Lower leg skin (tissue), 3 donors: ENCODE measurements around the gene TTLL5.

Source experiments
- POLR2A ChIP-seq, 2 donors: fragments of 450-650 bp; IDR thresholded peaks; one replicate each; pipeline ENCODE4 v1.6.1; 2016 to 2017; ENCODE audit warnings: antibody characterized with exemption in 2 of 2, mild to moderate bottlenecking in 1 of 2, moderate library complexity in 1 of 2
- TF ChIP-seq, protein P1 (sequence below), 3 donors: fragments of 450-650 bp; IDR thresholded peaks; one replicate each; pipeline ENCODE4 v1.5.1; 2016; ENCODE audit warnings: antibody characterized with exemption in 3 of 3, mild to moderate bottlenecking in 3 of 3, moderate library complexity in 2 of 3

DNA sequence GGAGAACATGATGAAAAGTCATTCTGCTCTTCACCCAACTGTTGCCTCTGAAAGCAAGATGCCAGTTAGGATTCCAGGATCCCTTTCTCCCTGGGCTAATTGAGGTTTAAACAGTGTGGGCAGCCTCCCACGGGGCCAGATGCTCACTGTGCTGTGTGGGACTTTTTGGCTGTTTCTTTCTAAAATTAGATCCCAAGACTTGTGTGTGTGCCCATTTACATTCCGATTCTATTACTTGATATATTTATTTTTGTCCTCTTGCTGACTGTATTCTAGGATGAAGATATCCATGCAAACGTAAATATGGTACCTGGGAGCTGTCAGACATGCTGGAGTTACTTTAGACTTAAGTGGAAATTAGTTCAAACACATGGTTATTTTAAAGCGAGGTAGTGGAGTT lies 330.7 kb downstream of the TTLL5 start:
- TF ChIP-seq POLR2A (IDR thresholded peaks at IDR 0.05), result no peak
- TF ChIP-seq, protein P1, sequence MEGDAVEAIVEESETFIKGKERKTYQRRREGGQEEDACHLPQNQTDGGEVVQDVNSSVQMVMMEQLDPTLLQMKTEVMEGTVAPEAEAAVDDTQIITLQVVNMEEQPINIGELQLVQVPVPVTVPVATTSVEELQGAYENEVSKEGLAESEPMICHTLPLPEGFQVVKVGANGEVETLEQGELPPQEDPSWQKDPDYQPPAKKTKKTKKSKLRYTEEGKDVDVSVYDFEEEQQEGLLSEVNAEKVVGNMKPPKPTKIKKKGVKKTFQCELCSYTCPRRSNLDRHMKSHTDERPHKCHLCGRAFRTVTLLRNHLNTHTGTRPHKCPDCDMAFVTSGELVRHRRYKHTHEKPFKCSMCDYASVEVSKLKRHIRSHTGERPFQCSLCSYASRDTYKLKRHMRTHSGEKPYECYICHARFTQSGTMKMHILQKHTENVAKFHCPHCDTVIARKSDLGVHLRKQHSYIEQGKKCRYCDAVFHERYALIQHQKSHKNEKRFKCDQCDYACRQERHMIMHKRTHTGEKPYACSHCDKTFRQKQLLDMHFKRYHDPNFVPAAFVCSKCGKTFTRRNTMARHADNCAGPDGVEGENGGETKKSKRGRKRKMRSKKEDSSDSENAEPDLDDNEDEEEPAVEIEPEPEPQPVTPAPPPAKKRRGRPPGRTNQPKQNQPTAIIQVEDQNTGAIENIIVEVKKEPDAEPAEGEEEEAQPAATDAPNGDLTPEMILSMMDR (IDR thresholded peaks at IDR 0.05), result no peak
